Fibroblast of gingiva (primary cell): ENCODE data around the gene OLFML2A.
"Not testable (repeated sequence)": the region's sequence is repeated elsewhere in the genome, so short reads cannot be mapped to it uniquely, and the experiment has no call there.

Source experiments
- DNase-seq: peaks from one replicate; pipeline ENCODE4 v3.0.0-alpha.2; 2011; ENCODE audit warnings: low read depth

OLFML2A gene

DNA sequence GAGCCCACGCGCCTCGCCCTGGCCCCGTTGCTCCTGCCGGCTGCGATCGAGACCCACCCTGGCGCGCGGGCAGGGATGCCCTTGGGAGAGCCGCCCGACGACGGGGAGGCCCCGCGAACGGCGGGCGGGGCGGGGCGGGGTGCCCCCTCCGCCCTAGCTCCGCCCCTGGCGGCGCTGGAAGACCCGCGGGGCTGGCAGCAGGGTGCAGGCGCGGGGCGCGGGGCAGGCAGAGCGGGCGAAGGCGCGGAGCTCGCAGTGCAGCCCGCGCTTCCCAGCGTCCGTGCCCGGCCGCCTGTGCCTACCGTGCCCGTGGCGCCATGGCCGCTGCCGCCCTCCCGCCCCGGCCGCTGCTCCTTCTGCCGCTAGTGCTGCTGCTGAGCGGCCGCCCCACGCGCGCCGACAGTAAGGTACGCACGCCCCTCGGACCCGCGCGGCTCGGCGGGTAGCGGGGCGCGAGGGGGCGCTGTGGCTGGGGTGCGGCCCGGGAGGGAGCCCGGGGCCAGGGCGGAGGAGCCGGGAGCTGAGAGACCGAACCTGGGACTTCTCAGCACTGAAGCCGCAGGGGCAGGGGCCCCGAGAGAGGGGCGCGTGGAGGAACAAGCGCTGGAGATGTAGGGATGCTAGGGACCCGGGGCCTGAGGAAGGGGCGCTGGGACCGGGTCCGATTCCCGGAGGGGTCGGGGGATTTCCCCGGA lies at the start of gene OLFML2A:
OLFML2A (plus strand) TSS at position 180 of the 695 bp plus-strand sequence; CDS start at position 318, 138 bp downstream.
- DNase-seq = no peak

- DNase-seq = no peak
These were observed 46.2 kb upstream of the OLFML2A start for GRCh38 chr9:124730772-124731171.

GRCh38 chr9:124733964-124734740 lies 42.8 kb upstream of the OLFML2A start:
- no peak for DNase-seq

- DNase-seq = not testable (repeated sequence)
These were observed 42.2 kb upstream of the OLFML2A start for GRCh38 chr9:124734741-124735083.

GRCh38 chr9:124735121-124735520 lies 41.8 kb upstream of the OLFML2A start:
- peak; percentile 30 for DNase-seq

GRCh38 chr9:124738075-124738474 lies 38.9 kb upstream of the OLFML2A start:
- not testable (repeated sequence) for DNase-seq

GRCh38 chr9:124739360-124739759 lies 37.6 kb upstream of the OLFML2A start:
- DNase-seq = no peak

DNA sequence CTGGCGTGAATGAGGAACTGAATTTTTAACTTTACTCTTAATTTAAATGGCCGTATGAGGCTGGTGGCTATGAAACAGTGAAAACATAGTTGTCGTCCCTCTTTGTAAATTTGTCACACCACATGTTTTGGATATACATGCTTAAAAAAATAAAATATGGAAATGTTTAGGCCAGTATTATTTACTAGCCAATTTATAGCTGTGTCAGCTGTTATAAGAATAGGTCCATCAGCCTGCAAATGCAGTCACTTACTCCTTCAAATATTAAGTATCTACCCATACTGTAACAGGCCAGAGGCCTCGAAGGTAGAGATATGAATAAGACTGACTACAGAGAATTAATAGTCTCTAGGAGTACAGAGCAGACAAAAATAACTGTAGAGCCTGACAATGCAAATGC lies 35.8 kb upstream of the OLFML2A start:
- DNase-seq = no peak

GRCh38 chr9:124741662-124742061 lies 35.3 kb upstream of the OLFML2A start:
- no peak for DNase-seq

- DNase-seq = no peak
These were observed 34.0 kb upstream of the OLFML2A start for GRCh38 chr9:124742940-124743339.

GRCh38 chr9:124743686-124744348 lies 33.1 kb upstream of the OLFML2A start:
- no peak for DNase-seq

DNA sequence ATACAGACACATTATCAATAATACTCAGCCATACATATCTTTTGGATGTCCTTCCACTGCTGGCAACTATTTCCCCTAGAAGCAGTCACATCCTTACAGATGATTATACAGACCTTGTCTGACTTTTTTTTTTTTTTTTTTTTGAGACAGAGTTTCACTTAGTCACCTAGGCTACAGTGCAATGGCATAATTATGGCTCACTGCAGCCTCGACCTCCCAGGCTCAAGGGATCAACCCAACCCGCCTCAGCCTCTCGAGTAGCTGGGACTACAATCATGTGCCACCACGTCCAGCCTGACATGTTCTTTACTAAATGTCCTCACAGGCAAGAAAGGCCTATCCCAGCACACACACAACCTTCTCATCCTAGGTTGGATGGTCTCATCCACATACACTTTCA lies 29.9 kb upstream of the OLFML2A start:
- no peak for DNase-seq

DNA sequence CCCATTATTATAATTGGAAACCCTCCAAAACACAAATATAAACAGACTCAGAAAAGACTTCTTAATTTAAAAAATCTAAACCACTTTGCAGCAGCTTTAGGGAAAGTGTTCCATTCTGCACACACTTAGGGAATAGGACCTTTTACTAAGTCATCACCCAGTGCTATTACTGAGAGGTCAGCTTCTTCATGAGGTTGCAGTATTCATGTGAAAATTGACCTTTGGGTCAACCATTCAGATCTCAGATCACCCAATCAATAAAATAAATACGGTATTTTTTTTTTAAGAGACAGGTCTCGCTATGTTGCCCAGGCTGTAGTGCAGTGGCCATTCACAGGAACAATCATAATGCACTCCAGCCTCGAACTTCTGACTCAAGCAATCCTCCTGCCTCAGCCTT lies 27.6 kb upstream of the OLFML2A start:
- no peak for DNase-seq

- peak; percentile 20 for DNase-seq
These were observed 27.2 kb upstream of the OLFML2A start for GRCh38 chr9:124749781-124750180.

GRCh38 chr9:124752967-124753366 lies 24.0 kb upstream of the OLFML2A start:
- DNase-seq = no peak

DNA sequence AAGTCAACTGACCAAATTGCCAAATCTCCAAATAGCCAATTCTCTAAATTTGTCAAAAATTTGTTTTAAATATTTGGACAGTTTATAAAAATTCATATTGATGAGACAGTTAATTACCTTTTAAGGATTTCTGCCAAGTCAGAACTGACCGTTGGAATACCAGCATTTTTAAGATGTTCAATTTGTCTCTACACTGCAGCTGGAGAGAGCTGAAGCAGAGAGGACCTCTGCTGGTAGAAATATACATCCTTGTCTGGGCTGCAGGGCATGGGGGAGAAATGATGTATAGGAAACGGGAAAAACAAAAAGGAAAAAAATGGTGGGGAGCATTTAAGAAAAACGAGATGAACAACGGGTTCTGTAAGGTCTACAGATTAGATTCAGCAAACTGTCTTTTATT lies 22.6 kb upstream of the OLFML2A start:
- DNase-seq = no peak

GRCh38 chr9:124755061-124755460 lies 21.9 kb upstream of the OLFML2A start:
- DNase-seq = no peak

GRCh38 chr9:124756011-124756410 lies 20.9 kb upstream of the OLFML2A start:
- no peak for DNase-seq

GRCh38 chr9:124757616-124758015 lies 19.3 kb upstream of the OLFML2A start:
- no peak for DNase-seq

DNA sequence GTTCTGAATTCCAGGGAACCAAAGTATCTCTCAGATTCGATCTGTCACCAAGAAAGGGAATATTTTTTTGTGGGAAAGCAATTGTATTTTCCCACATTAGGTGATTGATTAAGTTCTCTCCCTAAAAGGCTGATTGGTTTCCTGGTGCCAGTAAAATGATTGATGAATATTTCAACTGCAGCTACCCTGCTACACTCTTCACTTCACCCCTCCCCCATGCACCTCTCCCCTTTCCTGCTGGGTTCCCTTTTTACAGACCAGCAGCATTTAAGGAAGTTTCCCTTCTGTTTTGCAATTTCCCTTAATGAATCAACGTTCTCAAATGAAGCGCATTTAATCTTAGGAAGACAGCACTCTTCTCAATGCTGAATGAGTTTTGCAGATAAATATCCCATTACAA lies 18.9 kb upstream of the OLFML2A start:
- DNase-seq = no peak

- no peak for DNase-seq
These were observed 18.2 kb upstream of the OLFML2A start for GRCh38 chr9:124758691-124759090.

DNA sequence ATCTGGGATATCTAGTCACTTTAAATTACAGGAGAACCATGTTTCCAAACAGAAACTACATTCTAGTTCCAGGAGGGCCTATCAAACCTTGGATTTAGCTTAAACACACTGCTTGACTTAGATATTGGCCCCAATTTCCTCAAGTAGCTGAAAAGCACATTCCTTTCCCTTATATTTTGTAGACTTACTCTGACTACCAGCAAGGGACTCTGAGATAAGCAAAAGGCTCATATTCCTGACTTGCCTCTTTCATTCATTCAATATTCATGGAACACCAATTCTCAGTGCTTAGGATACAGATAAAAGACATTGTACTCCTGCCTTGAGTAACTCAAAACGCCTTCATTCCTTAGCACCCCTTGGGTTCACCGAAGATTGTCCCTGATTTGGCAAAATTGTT lies 17.6 kb upstream of the OLFML2A start:
- no peak for DNase-seq

GRCh38 chr9:124760719-124761118 lies 16.2 kb upstream of the OLFML2A start:
- DNase-seq = no peak
